ENCODE measurements around the gene KRTAP9-7. TPM values are rescaled to one million over a fixed set of nuclear protein-coding genes. Genes with fewer than 3 reads are reported as not detected.

The KRTAP9-7 gene
- total RNA-seq, 4 donors from 2014 or later = not detected

GRCh38 chr17:41278176-41278955, 2.9 kb downstream of the KRTAP9-7 start:
- H3K36me3 ChIP-seq = no peaks in the 10 kb centered on the region
- in situ Hi-C loops (cut with MboI; ENCODE audit: low pct_ligation_motif_present in 1 of 4, low pct_unique_long_range_greater_than_20kb in 1 of 4, low sequenced_read_pairs in 3 of 4) = no loop called here
- 80 to 93% methylated on average over 2 to 3 of the region's 3 CpGs for WGBS, 2 donors (ENCODE audit: low coverage in 1 of 2)
- H3K9me3 ChIP-seq = no peaks in the 10 kb centered on the region
- H3K27ac ChIP-seq = no peak overlapping the region
- intact Hi-C loops (cut with DNase I; ENCODE audit: low total_unique reads) = no loop called here
- DNase-seq = no peak
- no peak overlapping the region for H3K4me3 ChIP-seq
- no peaks in the 10 kb centered on the region for H3K4me1 ChIP-seq
- TF ChIP-seq POLR2A (IDR thresholded peaks at IDR 0.05) = no peak
- TF ChIP-seq POLR2AphosphoS5 (IDR thresholded peaks at IDR 0.05) = no peak
- TF ChIP-seq, protein P1, sequence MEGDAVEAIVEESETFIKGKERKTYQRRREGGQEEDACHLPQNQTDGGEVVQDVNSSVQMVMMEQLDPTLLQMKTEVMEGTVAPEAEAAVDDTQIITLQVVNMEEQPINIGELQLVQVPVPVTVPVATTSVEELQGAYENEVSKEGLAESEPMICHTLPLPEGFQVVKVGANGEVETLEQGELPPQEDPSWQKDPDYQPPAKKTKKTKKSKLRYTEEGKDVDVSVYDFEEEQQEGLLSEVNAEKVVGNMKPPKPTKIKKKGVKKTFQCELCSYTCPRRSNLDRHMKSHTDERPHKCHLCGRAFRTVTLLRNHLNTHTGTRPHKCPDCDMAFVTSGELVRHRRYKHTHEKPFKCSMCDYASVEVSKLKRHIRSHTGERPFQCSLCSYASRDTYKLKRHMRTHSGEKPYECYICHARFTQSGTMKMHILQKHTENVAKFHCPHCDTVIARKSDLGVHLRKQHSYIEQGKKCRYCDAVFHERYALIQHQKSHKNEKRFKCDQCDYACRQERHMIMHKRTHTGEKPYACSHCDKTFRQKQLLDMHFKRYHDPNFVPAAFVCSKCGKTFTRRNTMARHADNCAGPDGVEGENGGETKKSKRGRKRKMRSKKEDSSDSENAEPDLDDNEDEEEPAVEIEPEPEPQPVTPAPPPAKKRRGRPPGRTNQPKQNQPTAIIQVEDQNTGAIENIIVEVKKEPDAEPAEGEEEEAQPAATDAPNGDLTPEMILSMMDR (IDR thresholded peaks at IDR 0.05) = no peak
- TF ChIP-seq EP300 (IDR thresholded peaks at IDR 0.05; ENCODE audit: low read depth) = no peak
- peaks cover 5% of the 10 kb centered on the region for H3K27me3 ChIP-seq

GRCh38 chr17:41284043-41284442, 8.5 kb downstream of the KRTAP9-7 start:
- H3K9me3 ChIP-seq = no peaks in the 10 kb centered on the region
- no peak overlapping the region for H3K4me3 ChIP-seq
- in situ Hi-C loops (cut with MboI; ENCODE audit: low pct_ligation_motif_present in 1 of 4, low pct_unique_long_range_greater_than_20kb in 1 of 4, low sequenced_read_pairs in 3 of 4) = no loop called here
- H3K27ac ChIP-seq = no peak overlapping the region
- WGBS, 2 donors (ENCODE audit: low coverage in 1 of 2) = 51 to 67% methylated on average over 2 to 3 of the region's 3 CpGs
- DNase-seq = no peak
- H3K27me3 ChIP-seq = peaks cover 5% of the 10 kb centered on the region
- TF ChIP-seq, protein P1 (IDR thresholded peaks at IDR 0.05) = no peak
- TF ChIP-seq POLR2A (IDR thresholded peaks at IDR 0.05) (no peak), POLR2AphosphoS5 (IDR thresholded peaks at IDR 0.05) (no peak), EP300 (IDR thresholded peaks at IDR 0.05; ENCODE audit: low read depth) (no peak)
- H3K4me1 ChIP-seq = no peaks in the 10 kb centered on the region
- no peaks in the 10 kb centered on the region for H3K36me3 ChIP-seq
- intact Hi-C loops (cut with DNase I; ENCODE audit: low total_unique reads) = no loop called here

GRCh38 chr17:41284546-41284945, 9.0 kb downstream of the KRTAP9-7 start:
- Histone ChIP-seq H3K27me3 (peaks cover 5% of the 10 kb centered on the region), H3K27ac (no peak overlapping the region), H3K4me1 (no peaks in the 10 kb centered on the region), H3K36me3 (no peaks in the 10 kb centered on the region), H3K4me3 (no peak overlapping the region), H3K9me3 (no peaks in the 10 kb centered on the region)
- intact Hi-C loops (cut with DNase I; ENCODE audit: low total_unique reads) = no loop called here
- in situ Hi-C loops (cut with MboI; ENCODE audit: low pct_ligation_motif_present in 1 of 4, low pct_unique_long_range_greater_than_20kb in 1 of 4, low sequenced_read_pairs in 3 of 4) = no loop called here
- WGBS, 2 donors (ENCODE audit: low coverage in 1 of 2) = 51% methylated on average over 2 of the region's 2 CpGs
- TF ChIP-seq EP300 (IDR thresholded peaks at IDR 0.05; ENCODE audit: low read depth) (no peak), POLR2AphosphoS5 (IDR thresholded peaks at IDR 0.05) (no peak), POLR2A (IDR thresholded peaks at IDR 0.05) (no peak)
- TF ChIP-seq, protein P1 (IDR thresholded peaks at IDR 0.05) = no peak
- DNase-seq = no peak

- Histone ChIP-seq H3K9me3 (no peaks in the 10 kb centered on the region), H3K4me1 (no peaks in the 10 kb centered on the region), H3K27me3 (peaks cover 14% of the 10 kb centered on the region), H3K36me3 (no peaks in the 10 kb centered on the region), H3K27ac (no peak overlapping the region), H3K4me3 (no peak overlapping the region)
- intact Hi-C loops (cut with DNase I; ENCODE audit: low total_unique reads) = no loop called here
- TF ChIP-seq EP300 (IDR thresholded peaks at IDR 0.05; ENCODE audit: low read depth) = no peak
- TF ChIP-seq, protein P1 (IDR thresholded peaks at IDR 0.05) = no peak
- no peak for TF ChIP-seq POLR2AphosphoS5 (IDR thresholded peaks at IDR 0.05)
- no peak for TF ChIP-seq POLR2A (IDR thresholded peaks at IDR 0.05)
- 56 to 62% methylated on average over 3 of the region's 3 CpGs for WGBS, 2 donors (ENCODE audit: low coverage in 1 of 2)
- in situ Hi-C loops (cut with MboI; ENCODE audit: low pct_ligation_motif_present in 1 of 4, low pct_unique_long_range_greater_than_20kb in 1 of 4, low sequenced_read_pairs in 3 of 4) = no loop called here
- no peak for DNase-seq
Measured at GRCh38 chr17:41287050-41287449, 11.6 kb downstream of the KRTAP9-7 start.

Data from transverse colon (tissue), 4 donors.